Activated B cell treated with CpG ODN at 0.5 μM for 24 hours (primary cell): ENCODE results near the gene TFR2. TPM values are rescaled to one million over a fixed set of nuclear protein-coding genes. Genes with fewer than 3 reads are reported as not detected.

Source experiments
- ATAC-seq: fragments of 200-7000 bp; cut with Tn5 transposase; one replicate; pipeline ENCODE4 v1.10.0; 2021; ENCODE audit warnings: low read depth, mild to moderate bottlenecking, moderate library complexity
- CTCF ChIA-PET: fragments of 350-600 bp; sonication (Branson Sonifier 250); formaldehyde crosslinking; loops from one replicate; lab custom pipeline; 2021; ENCODE audit warnings: antibody characterized with exemption; lab: Charles Lee
- POLR2A ChIA-PET: fragments of 350-600 bp; sonication (Branson Sonifier 250); formaldehyde crosslinking; loops from one replicate; lab custom pipeline; 2021; ENCODE audit warnings: antibody characterized with exemption; lab: Charles Lee
- DNase-seq: peaks from one replicate; pipeline ENCODE4 v3.0.0; 2022
- H3K27ac Mint-ChIP-seq: one replicate; pipeline ENCODE4 v1.8.0; 2020; ENCODE audit warnings: mixed read lengths
- H3K27me3 Mint-ChIP-seq: one replicate; pipeline ENCODE4 v1.8.0; 2021; ENCODE audit warnings: mixed read lengths
- H3K36me3 Mint-ChIP-seq: one replicate; pipeline ENCODE4 v1.8.0; 2021; ENCODE audit warnings: low read depth, mixed read lengths
- H3K4me1 Mint-ChIP-seq: one replicate; pipeline ENCODE4 v1.8.0; 2021; ENCODE audit warnings: mixed read lengths
- H3K4me3 Mint-ChIP-seq: one replicate; pipeline ENCODE4 v1.8.0; 2020; ENCODE audit warnings: mild to moderate bottlenecking, mixed read lengths
- H3K9me3 Mint-ChIP-seq: one replicate; pipeline ENCODE4 v1.8.0; 2020; ENCODE audit warnings: mixed read lengths
- CTCF ChIP-seq: fragments of 200-600 bp; IDR thresholded peaks from one replicate; pipeline ENCODE4 v1.8.0; 2022; ENCODE audit warnings: antibody characterized with exemption, mild to moderate bottlenecking
- intact Hi-C: fragments of 100-400 bp; cut with micrococcal nuclease; formaldehyde crosslinking; loops from one replicate; pipeline ENCODE4 v1.15.1; 2024
- total RNA-seq: library from RNA; stranded (reverse); gene quantifications from 2 replicates; pipeline ENCODE4 v1.2.3, GENCODE V29; 2022

The TFR2 gene
- total RNA-seq, 1 donor from 2014 or later = 7.5 TPM

- ATAC-seq (no peak), DNase-seq (peak; percentile 22)
- peaks cover 5% of the 10 kb centered on the region for H3K36me3 Mint-ChIP-seq
- intact Hi-C loops = loop anchor here (1.0 to 5.0 kb wide), 3 partner anchors 13 to 444 kb away; partner anchors contain the start of gene POP7
- CTCF ChIA-PET = interaction anchor here (0.8 to 1.7 kb wide), 9 partner anchors 17 to 92 kb away, joined by 3 to 10 read pairs (median 4); partner anchors contain the start of genes GIGYF1 and POP7
- H3K9me3 Mint-ChIP-seq = no peaks in the 10 kb centered on the region
- H3K27me3 Mint-ChIP-seq = no peaks in the 10 kb centered on the region
- H3K27ac Mint-ChIP-seq = peak overlapping the region; percentile 24
- TF ChIP-seq CTCF = no peak
- peak overlapping the region; percentile 99 for H3K4me3 Mint-ChIP-seq
- POLR2A ChIA-PET = interaction anchor here (0.6 to 5.7 kb wide), 26 partner anchors 9 to 530 kb away, joined by 3 to 114 read pairs (median 5); partner anchors contain the start of genes AGFG2, FBXO24, GIGYF1 and GNB2
- H3K4me1 Mint-ChIP-seq = peaks cover 19% of the 10 kb centered on the region
Measured at GRCh38 chr7:100612730-100613390, 28.5 kb downstream of the TFR2 start.

- Mint-ChIP-seq H3K36me3 (peaks cover 5% of the 10 kb centered on the region), H3K27ac (peak within 1 kb of the TSS; percentile 100), H3K9me3 (no peaks in the 10 kb centered on the region), H3K4me1 (peaks cover 19% of the 10 kb centered on the region), H3K4me3 (peak within 1 kb of the TSS; percentile 99), H3K27me3 (no peaks in the 10 kb centered on the region)
- intact Hi-C loops = loop anchor here (1.0 to 5.0 kb wide), 3 partner anchors 26 to 445 kb away; partner anchors contain the start of genes FBXO24, LRCH4 and POP7
- no peak for TF ChIP-seq CTCF
- CTCF ChIA-PET = interaction anchor here (0.8 to 1.7 kb wide), 9 partner anchors 17 to 93 kb away, joined by 3 to 10 read pairs (median 4); partner anchors contain the start of genes GIGYF1 and POP7
- POLR2A ChIA-PET = interaction anchor here (0.6 to 5.7 kb wide), 28 partner anchors 9 to 889 kb away, joined by 3 to 114 read pairs (median 5); partner anchors contain the start of genes AGFG2, FBXO24, GIGYF1 and GNB2
- DNase-seq (peak; percentile 99), ATAC-seq (peak; percentile 91)
Measured at GRCh38 chr7:100611983-100612729, 29.2 kb downstream of the TFR2 start, which contains the start of gene MOSPD3. Gene MOSPD3 (plus strand): TSS chr7:100612540. CDS start chr7:100612792, 252 bp downstream.

- POLR2A ChIA-PET = interaction anchor here (0.7 to 5.7 kb wide), 4 partner anchors 21 to 126 kb away, joined by 4 to 114 read pairs (median 5); partner anchors contain the start of genes FBXO24, LRCH4 and NYAP1
- Mint-ChIP-seq H3K4me1 (peaks cover 31% of the 10 kb centered on the region), H3K4me3 (no peak overlapping the region), H3K27me3 (no peaks in the 10 kb centered on the region), H3K27ac (no peak overlapping the region), H3K36me3 (peaks cover 5% of the 10 kb centered on the region), H3K9me3 (no peaks in the 10 kb centered on the region)
- no peak for DNase-seq
- intact Hi-C loops = loop anchor here (5.0 kb wide), 2 partner anchors 97 to 447 kb away; partner anchors contain the start of gene POP7
- TF ChIP-seq CTCF = no peak
- CTCF ChIA-PET = no interaction called here
- ATAC-seq = no peak
Measured at GRCh38 chr7:100609958-100610357, 31.4 kb downstream of the TFR2 start.

GRCh38 chr7:100607111-100607510 is 34.2 kb downstream of the TFR2 start:
- TF ChIP-seq CTCF = no peak
- Mint-ChIP-seq H3K9me3 (no peaks in the 10 kb centered on the region), H3K27ac (no peak overlapping the region), H3K36me3 (peaks cover 3% of the 10 kb centered on the region), H3K4me3 (no peak overlapping the region), H3K4me1 (peaks cover 22% of the 10 kb centered on the region), H3K27me3 (no peaks in the 10 kb centered on the region)
- DNase-seq = no peak
- POLR2A ChIA-PET = interaction anchor here (0.6 to 4.8 kb wide), 3 partner anchors 22 to 71 kb away, joined by 3 to 32 read pairs (median 3); partner anchors contain the start of genes FBXO24 and LRCH4
- ATAC-seq = no peak
- intact Hi-C loops = no loop called here
- CTCF ChIA-PET = no interaction called here
